Measurements from ENCODE around the gene UVRAG.

The UVRAG gene

DNA sequence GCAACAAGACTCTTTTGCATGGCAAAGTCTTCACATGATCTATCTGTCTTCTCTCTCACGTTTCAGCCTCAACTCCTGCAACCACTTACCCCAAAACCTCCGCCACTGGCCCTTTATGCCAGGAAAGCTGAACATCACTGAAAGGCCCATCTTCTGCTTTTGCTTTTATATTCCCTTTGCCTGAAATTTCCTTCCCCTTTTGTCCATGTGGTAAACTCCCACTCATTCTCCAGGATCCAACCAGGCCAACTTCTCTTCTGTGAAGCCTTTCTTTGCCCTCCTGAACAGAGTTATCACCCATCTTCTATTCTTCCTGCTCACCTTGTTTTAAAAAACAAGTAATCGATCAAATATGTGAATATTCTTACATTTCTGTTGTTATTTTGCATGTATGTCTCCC is 273.5 kb downstream of the UVRAG start:
- Histone ChIP-seq H3K4me2 (no peak overlapping the region), H3K9ac (no peak overlapping the region), H3K36me3 (ENCODE audit: insufficient read depth) (no peaks in the 10 kb centered on the region), H3K4me1 (ENCODE audit: low read depth, poor library complexity, severe bottlenecking) (no peaks in the 10 kb centered on the region), H3K27me3 (ENCODE audit: insufficient read depth, low read depth) (no peaks in the 10 kb centered on the region), H3K79me2 (ENCODE audit: insufficient read depth, low read depth) (no peaks in the 10 kb centered on the region), H4K20me1 (ENCODE audit: insufficient read depth) (no peaks in the 10 kb centered on the region), H3K27ac (no peak overlapping the region), H3K4me3 (IDR thresholded peaks at IDR 0.05; ENCODE audit: insufficient read depth, low read depth, low read length) (no peak overlapping the region), H2AFZ (ENCODE audit: low read depth) (no peak overlapping the region)
- TF ChIP-seq, protein P1, sequence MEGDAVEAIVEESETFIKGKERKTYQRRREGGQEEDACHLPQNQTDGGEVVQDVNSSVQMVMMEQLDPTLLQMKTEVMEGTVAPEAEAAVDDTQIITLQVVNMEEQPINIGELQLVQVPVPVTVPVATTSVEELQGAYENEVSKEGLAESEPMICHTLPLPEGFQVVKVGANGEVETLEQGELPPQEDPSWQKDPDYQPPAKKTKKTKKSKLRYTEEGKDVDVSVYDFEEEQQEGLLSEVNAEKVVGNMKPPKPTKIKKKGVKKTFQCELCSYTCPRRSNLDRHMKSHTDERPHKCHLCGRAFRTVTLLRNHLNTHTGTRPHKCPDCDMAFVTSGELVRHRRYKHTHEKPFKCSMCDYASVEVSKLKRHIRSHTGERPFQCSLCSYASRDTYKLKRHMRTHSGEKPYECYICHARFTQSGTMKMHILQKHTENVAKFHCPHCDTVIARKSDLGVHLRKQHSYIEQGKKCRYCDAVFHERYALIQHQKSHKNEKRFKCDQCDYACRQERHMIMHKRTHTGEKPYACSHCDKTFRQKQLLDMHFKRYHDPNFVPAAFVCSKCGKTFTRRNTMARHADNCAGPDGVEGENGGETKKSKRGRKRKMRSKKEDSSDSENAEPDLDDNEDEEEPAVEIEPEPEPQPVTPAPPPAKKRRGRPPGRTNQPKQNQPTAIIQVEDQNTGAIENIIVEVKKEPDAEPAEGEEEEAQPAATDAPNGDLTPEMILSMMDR (conservative IDR thresholded peaks at IDR 0.05; ENCODE audit: low read depth, low read length), result no peak

DNA sequence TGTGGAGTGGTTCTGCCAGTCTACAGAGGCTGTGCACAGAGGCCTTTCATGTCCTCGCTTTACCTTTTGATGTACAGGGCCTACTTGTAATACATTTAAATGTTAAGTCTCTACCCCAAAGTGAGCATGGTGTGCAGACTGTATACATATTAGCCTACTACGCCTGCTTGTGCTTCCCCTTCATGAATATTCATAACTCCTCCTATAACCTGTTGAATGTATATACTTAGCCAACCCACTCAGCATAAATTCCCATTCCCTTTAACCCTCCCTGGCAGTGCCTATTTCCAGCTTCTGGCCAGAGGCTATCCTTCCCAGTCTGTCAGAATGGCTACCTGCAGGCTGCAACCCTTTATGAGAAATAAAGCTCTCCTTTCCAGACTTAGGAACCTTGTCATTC is 275.2 kb downstream of the UVRAG start:
- Histone ChIP-seq H4K20me1 (ENCODE audit: insufficient read depth) (no peaks in the 10 kb centered on the region), H3K4me1 (ENCODE audit: low read depth, poor library complexity, severe bottlenecking) (no peaks in the 10 kb centered on the region), H3K79me2 (ENCODE audit: insufficient read depth, low read depth) (no peaks in the 10 kb centered on the region), H3K27ac (no peak overlapping the region), H3K4me3 (IDR thresholded peaks at IDR 0.05; ENCODE audit: insufficient read depth, low read depth, low read length) (no peak overlapping the region), H3K36me3 (ENCODE audit: insufficient read depth) (no peaks in the 10 kb centered on the region), H2AFZ (ENCODE audit: low read depth) (no peak overlapping the region), H3K9ac (no peak overlapping the region), H3K27me3 (ENCODE audit: insufficient read depth, low read depth) (no peaks in the 10 kb centered on the region), H3K4me2 (no peak overlapping the region)
- TF ChIP-seq, protein P1 (conservative IDR thresholded peaks at IDR 0.05; ENCODE audit: low read depth, low read length), result no peak

DNA sequence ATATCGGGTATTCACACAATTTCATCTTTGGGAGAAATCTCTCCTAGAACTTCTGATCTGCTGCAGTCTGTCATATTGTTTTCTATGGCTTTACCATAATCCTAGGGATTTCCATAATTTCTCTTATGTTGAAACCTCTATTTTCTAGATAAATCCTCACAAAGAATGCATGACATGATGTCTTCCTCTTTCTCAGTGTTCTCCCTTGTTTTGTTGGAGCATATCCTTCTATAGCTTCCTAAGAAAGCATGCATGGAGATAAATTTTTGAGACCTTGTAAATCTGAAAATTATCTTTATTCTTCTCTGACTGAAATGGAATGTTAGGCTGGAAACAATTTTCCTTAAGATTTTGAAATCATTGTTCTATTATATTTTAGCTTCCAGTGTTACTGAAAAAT is 275.8 kb downstream of the UVRAG start:
- Histone ChIP-seq H3K27ac (no peak overlapping the region), H3K79me2 (ENCODE audit: insufficient read depth, low read depth) (no peaks in the 10 kb centered on the region), H3K27me3 (ENCODE audit: insufficient read depth, low read depth) (no peaks in the 10 kb centered on the region), H3K4me3 (IDR thresholded peaks at IDR 0.05; ENCODE audit: insufficient read depth, low read depth, low read length) (no peak overlapping the region), H3K4me2 (no peak overlapping the region), H3K36me3 (ENCODE audit: insufficient read depth) (no peaks in the 10 kb centered on the region), H4K20me1 (ENCODE audit: insufficient read depth) (no peaks in the 10 kb centered on the region), H3K9ac (no peak overlapping the region), H3K4me1 (ENCODE audit: low read depth, poor library complexity, severe bottlenecking) (no peaks in the 10 kb centered on the region), H2AFZ (ENCODE audit: low read depth) (no peak overlapping the region)
- TF ChIP-seq, protein P1 (conservative IDR thresholded peaks at IDR 0.05; ENCODE audit: low read depth, low read length), result no peak

DNA sequence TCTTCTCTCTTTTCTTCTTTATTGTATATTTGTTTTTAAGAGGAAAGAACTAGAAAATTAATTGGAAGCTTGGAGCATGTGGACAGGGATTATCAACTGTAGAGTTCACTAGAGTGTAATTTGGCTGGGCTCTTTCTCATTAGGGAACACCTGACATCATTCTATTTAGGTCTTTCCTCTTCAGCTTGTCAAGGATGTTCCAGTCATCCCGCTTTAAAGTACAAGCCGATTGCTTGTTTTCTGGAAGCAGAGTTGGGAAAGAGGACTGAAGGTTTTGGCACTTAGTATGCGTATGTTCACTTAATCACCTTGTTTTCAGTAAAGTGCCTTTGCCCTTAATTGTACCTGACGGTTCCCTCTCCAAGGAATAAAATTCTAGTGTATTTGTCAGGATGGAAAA is 279.7 kb downstream of the UVRAG start:
- H2AFZ ChIP-seq (ENCODE audit: low read depth), result no peak overlapping the region
- H3K9ac ChIP-seq, result no peak overlapping the region
- no peaks in the 10 kb centered on the region for H4K20me1 ChIP-seq (ENCODE audit: insufficient read depth)
- H3K4me2 ChIP-seq, result no peak overlapping the region
- H3K36me3 ChIP-seq (ENCODE audit: insufficient read depth), result no peaks in the 10 kb centered on the region
- H3K4me1 ChIP-seq (ENCODE audit: low read depth, poor library complexity, severe bottlenecking), result no peaks in the 10 kb centered on the region
- no peaks in the 10 kb centered on the region for H3K27me3 ChIP-seq (ENCODE audit: insufficient read depth, low read depth)
- no peak overlapping the region for H3K4me3 ChIP-seq (IDR thresholded peaks at IDR 0.05; ENCODE audit: insufficient read depth, low read depth, low read length)
- no peaks in the 10 kb centered on the region for H3K79me2 ChIP-seq (ENCODE audit: insufficient read depth, low read depth)
- H3K27ac ChIP-seq, result no peak overlapping the region
- TF ChIP-seq, protein P1 (conservative IDR thresholded peaks at IDR 0.05; ENCODE audit: low read depth, low read length), result no peak

DNA sequence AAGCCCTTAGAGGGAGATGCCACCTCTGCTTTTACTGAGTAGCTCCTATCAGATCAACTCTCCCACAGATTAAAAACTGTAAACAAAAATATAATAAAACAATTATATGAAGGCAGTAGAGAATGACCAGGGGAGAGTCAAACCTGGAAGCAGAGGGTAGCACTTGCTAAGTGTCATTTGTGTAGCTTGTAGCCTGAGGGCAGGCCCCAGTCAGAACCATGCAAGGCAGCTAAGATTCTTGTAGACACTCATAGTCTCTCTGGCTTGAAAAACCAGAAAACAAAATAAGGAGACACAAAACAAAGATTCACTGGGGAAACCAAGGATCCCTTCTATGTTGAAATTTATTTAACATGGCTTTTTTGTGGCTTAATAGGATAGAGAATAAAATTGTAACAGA is 280.9 kb downstream of the UVRAG start:
- Histone ChIP-seq H3K79me2 (ENCODE audit: insufficient read depth, low read depth) (no peaks in the 10 kb centered on the region), H3K27ac (no peak overlapping the region), H3K4me3 (IDR thresholded peaks at IDR 0.05; ENCODE audit: insufficient read depth, low read depth, low read length) (no peak overlapping the region), H3K4me2 (no peak overlapping the region), H3K36me3 (ENCODE audit: insufficient read depth) (no peaks in the 10 kb centered on the region), H3K4me1 (ENCODE audit: low read depth, poor library complexity, severe bottlenecking) (no peaks in the 10 kb centered on the region), H3K9ac (no peak overlapping the region), H4K20me1 (ENCODE audit: insufficient read depth) (no peaks in the 10 kb centered on the region), H3K27me3 (ENCODE audit: insufficient read depth, low read depth) (no peaks in the 10 kb centered on the region), H2AFZ (ENCODE audit: low read depth) (no peak overlapping the region)
- TF ChIP-seq, protein P1 (conservative IDR thresholded peaks at IDR 0.05; ENCODE audit: low read depth, low read length), result no peak
